ENCODE measurements around the gene SSBP1. TPM values are rescaled to one million over a fixed set of nuclear protein-coding genes. Genes with fewer than 3 reads are reported as not detected.

SSBP1 gene
- total and polyA plus RNA-seq, 2 experiments from 2014 or later = 283 to 1,006 TPM

DNA sequence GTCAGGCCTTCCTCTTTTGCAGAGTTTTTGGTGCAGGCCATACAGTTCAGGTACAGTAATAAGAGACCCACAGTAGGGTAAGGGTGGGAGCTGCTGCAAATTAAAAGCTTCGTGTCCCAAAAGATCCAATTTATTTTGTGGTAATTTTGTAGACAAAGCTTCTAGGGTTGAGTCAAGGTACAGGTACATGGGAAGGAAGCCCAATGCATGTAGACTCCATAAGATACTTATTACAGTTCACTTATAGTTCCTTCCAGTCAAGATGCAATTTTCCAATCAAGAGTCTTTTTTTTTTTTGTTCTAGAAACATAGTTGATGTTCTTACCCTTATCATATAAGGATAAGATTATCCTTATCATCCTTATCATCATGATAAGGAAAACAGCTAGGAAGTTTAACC lies 38.2 kb downstream of the SSBP1 start, which contains the start of gene TAS2R4:
TAS2R4 (plus strand) TSS at position 301 of the 400 bp plus-strand sequence. CDS start 1,815 bp downstream, outside the sequence.
- Mint-ChIP-seq H3K4me3 (no peak within 1 kb of the TSS), H3K9me3 (peaks cover 45% of the 10 kb centered on the region), H3K36me3 (ENCODE audit: low read depth) (peaks cover 75% of the 10 kb centered on the region), H3K27ac (no peak within 1 kb of the TSS), H3K4me1 (no peaks in the 10 kb centered on the region), H3K27me3 (ENCODE audit: insufficient read depth, low read depth, poor library complexity) (no peaks in the 10 kb centered on the region)
- peaks cover 18% of the 10 kb centered on the region for H3K36me3 ChIP-seq (ENCODE audit: insufficient read depth)
- no peak within 1 kb of the TSS for H3K4me2 ChIP-seq
- DNase-seq (ENCODE audit: low spot score) (no peak), ATAC-seq (no peak)
- H3K79me2 ChIP-seq (replicated peaks; ENCODE audit: insufficient read depth) = peaks cover 9% of the 10 kb centered on the region
- no peaks in the 10 kb centered on the region for H3F3A ChIP-seq (replicated peaks; ENCODE audit: low read depth)
- 0 out of 2 replicates have a peak, but pooled peaks cover 6% of the 10 kb centered on the region for H3K9me2 ChIP-seq (ENCODE audit: insufficient read depth)
- H3K27me3 ChIP-seq (ENCODE audit: insufficient read depth) = no peaks in the 10 kb centered on the region
- no peak within 1 kb of the TSS for H3K4me3 ChIP-seq
- H4K20me1 ChIP-seq (replicated peaks; ENCODE audit: insufficient read depth) = 0 out of 2 replicates have a peak, but pooled peaks cover 7% of the 10 kb centered on the region
- no peak within 1 kb of the TSS for H2AFZ ChIP-seq
- no peaks in the 10 kb centered on the region for H3K4me1 ChIP-seq (ENCODE audit: insufficient read depth)
- TF ChIP-seq, protein P1, sequence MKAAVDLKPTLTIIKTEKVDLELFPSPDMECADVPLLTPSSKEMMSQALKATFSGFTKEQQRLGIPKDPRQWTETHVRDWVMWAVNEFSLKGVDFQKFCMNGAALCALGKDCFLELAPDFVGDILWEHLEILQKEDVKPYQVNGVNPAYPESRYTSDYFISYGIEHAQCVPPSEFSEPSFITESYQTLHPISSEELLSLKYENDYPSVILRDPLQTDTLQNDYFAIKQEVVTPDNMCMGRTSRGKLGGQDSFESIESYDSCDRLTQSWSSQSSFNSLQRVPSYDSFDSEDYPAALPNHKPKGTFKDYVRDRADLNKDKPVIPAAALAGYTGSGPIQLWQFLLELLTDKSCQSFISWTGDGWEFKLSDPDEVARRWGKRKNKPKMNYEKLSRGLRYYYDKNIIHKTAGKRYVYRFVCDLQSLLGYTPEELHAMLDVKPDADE (IDR thresholded peaks at IDR 0.05) = no peak
- TF ChIP-seq, protein P2, sequence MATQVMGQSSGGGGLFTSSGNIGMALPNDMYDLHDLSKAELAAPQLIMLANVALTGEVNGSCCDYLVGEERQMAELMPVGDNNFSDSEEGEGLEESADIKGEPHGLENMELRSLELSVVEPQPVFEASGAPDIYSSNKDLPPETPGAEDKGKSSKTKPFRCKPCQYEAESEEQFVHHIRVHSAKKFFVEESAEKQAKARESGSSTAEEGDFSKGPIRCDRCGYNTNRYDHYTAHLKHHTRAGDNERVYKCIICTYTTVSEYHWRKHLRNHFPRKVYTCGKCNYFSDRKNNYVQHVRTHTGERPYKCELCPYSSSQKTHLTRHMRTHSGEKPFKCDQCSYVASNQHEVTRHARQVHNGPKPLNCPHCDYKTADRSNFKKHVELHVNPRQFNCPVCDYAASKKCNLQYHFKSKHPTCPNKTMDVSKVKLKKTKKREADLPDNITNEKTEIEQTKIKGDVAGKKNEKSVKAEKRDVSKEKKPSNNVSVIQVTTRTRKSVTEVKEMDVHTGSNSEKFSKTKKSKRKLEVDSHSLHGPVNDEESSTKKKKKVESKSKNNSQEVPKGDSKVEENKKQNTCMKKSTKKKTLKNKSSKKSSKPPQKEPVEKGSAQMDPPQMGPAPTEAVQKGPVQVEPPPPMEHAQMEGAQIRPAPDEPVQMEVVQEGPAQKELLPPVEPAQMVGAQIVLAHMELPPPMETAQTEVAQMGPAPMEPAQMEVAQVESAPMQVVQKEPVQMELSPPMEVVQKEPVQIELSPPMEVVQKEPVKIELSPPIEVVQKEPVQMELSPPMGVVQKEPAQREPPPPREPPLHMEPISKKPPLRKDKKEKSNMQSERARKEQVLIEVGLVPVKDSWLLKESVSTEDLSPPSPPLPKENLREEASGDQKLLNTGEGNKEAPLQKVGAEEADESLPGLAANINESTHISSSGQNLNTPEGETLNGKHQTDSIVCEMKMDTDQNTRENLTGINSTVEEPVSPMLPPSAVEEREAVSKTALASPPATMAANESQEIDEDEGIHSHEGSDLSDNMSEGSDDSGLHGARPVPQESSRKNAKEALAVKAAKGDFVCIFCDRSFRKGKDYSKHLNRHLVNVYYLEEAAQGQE (IDR thresholded peaks at IDR 0.05; ENCODE audit: unreplicated experiment) = no peak
- TF ChIP-seq JUNB (IDR thresholded peaks at IDR 0.05; ENCODE audit: unreplicated experiment) (no peak), ZNF114 (CRISPR knock-in tag; IDR thresholded peaks at IDR 0.05) (no peak), ZNF331 (CRISPR knock-in tag; IDR thresholded peaks at IDR 0.05; ENCODE audit: low read depth) (no peak), STAT1 (IDR thresholded peaks at IDR 0.05; ENCODE audit: unreplicated experiment) (no peak), POLR2AphosphoS5 (IDR thresholded peaks at IDR 0.05; ENCODE audit: low read depth) (no peak), EZH2phosphoT487 (IDR thresholded peaks at IDR 0.05; ENCODE audit: unreplicated experiment) (no peak), CREB1 (CRISPR knock-in tag; IDR thresholded peaks at IDR 0.05; ENCODE audit: low read depth) (no peak), EZH2 (IDR thresholded peaks at IDR 0.05; ENCODE audit: low read depth, unreplicated experiment) (no peak), NANOG (IDR thresholded peaks at IDR 0.05; ENCODE audit: borderline replicate concordance) (no peak)
- TF ChIP-seq, protein P3, sequence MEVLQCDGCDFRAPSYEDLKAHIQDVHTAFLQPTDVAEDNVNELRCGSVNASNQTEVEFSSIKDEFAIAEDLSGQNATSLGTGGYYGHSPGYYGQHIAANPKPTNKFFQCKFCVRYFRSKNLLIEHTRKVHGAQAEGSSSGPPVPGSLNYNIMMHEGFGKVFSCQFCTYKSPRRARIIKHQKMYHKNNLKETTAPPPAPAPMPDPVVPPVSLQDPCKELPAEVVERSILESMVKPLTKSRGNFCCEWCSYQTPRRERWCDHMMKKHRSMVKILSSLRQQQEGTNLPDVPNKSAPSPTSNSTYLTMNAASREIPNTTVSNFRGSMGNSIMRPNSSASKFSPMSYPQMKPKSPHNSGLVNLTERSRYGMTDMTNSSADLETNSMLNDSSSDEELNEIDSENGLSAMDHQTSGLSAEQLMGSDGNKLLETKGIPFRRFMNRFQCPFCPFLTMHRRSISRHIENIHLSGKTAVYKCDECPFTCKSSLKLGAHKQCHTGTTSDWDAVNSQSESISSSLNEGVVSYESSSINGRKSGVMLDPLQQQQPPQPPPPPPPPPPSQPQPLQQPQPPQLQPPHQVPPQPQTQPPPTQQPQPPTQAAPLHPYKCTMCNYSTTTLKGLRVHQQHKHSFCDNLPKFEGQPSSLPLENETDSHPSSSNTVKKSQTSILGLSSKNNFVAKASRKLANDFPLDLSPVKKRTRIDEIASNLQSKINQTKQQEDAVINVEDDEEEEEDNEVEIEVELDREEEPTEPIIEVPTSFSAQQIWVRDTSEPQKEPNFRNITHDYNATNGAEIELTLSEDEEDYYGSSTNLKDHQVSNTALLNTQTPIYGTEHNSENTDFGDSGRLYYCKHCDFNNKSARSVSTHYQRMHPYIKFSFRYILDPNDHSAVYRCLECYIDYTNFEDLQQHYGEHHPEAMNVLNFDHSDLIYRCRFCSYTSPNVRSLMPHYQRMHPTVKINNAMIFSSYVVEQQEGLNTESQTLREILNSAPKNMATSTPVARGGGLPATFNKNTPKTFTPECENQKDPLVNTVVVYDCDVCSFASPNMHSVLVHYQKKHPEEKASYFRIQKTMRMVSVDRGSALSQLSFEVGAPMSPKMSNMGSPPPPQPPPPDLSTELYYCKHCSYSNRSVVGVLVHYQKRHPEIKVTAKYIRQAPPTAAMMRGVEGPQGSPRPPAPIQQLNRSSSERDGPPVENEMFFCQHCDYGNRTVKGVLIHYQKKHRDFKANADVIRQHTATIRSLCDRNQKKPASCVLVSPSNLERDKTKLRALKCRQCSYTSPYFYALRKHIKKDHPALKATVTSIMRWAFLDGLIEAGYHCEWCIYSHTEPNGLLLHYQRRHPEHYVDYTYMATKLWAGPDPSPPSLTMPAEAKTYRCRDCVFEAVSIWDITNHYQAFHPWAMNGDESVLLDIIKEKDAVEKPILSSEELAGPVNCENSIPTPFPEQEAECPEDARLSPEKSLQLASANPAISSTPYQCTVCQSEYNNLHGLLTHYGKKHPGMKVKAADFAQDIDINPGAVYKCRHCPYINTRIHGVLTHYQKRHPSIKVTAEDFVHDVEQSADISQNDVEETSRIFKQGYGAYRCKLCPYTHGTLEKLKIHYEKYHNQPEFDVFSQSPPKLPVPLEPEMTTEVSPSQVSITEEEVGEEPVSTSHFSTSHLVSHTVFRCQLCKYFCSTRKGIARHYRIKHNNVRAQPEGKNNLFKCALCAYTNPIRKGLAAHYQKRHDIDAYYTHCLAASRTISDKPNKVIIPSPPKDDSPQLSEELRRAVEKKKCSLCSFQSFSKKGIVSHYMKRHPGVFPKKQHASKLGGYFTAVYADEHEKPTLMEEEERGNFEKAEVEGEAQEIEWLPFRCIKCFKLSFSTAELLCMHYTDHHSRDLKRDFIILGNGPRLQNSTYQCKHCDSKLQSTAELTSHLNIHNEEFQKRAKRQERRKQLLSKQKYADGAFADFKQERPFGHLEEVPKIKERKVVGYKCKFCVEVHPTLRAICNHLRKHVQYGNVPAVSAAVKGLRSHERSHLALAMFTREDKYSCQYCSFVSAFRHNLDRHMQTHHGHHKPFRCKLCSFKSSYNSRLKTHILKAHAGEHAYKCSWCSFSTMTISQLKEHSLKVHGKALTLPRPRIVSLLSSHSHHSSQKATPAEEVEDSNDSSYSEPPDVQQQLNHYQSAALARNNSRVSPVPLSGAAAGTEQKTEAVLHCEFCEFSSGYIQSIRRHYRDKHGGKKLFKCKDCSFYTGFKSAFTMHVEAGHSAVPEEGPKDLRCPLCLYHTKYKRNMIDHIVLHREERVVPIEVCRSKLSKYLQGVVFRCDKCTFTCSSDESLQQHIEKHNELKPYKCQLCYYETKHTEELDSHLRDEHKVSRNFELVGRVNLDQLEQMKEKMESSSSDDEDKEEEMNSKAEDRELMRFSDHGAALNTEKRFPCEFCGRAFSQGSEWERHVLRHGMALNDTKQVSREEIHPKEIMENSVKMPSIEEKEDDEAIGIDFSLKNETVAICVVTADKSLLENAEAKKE (CRISPR knock-in tag; IDR thresholded peaks at IDR 0.05) = no peak
- TF ChIP-seq, protein P4, sequence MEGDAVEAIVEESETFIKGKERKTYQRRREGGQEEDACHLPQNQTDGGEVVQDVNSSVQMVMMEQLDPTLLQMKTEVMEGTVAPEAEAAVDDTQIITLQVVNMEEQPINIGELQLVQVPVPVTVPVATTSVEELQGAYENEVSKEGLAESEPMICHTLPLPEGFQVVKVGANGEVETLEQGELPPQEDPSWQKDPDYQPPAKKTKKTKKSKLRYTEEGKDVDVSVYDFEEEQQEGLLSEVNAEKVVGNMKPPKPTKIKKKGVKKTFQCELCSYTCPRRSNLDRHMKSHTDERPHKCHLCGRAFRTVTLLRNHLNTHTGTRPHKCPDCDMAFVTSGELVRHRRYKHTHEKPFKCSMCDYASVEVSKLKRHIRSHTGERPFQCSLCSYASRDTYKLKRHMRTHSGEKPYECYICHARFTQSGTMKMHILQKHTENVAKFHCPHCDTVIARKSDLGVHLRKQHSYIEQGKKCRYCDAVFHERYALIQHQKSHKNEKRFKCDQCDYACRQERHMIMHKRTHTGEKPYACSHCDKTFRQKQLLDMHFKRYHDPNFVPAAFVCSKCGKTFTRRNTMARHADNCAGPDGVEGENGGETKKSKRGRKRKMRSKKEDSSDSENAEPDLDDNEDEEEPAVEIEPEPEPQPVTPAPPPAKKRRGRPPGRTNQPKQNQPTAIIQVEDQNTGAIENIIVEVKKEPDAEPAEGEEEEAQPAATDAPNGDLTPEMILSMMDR (conservative IDR thresholded peaks at IDR 0.05; ENCODE audit: low read depth in 2 of 2) = no peak
- no peak within 1 kb of the TSS for H3K27ac ChIP-seq (ENCODE audit: low read depth)
